Vagina (tissue), 2 donors: ENCODE data around the gene BPIFA3. TPM values are rescaled to one million over a fixed set of nuclear protein-coding genes. Genes with fewer than 3 reads are reported as not detected.

Source experiments
- DNase-seq, 2 donors: peaks; one replicate each; pipeline ENCODE4 v3.0.0-alpha.2; 2017; ENCODE audit errors: extremely low spot score in 2 of 2
- H3K27ac ChIP-seq: fragments of 200-600 bp; sonication (generic); one replicate; pipeline ENCODE4 v1.5.1; 2019
- H3K27me3 ChIP-seq: fragments of 200-600 bp; sonication (generic); one replicate; pipeline ENCODE4 v1.5.1; 2019
- H3K36me3 ChIP-seq, 2 donors: fragments of 200-600 bp; sonication (generic); one replicate each; pipeline ENCODE4 v1.5.1; 2017 to 2019
- H3K4me1 ChIP-seq: fragments of 200-600 bp; sonication (generic); one replicate; pipeline ENCODE4 v1.5.1; 2019
- H3K4me3 ChIP-seq, 2 donors: fragments of 200-600 bp; sonication (generic); 1 replicate in 1 of 2; 2 replicates in 1 of 2; pipeline ENCODE4 v1.5.1; 2016 to 2019
- H3K9me3 ChIP-seq: fragments of 200-600 bp; sonication (generic); one replicate; pipeline ENCODE4 v1.5.1; 2019
- POLR2A ChIP-seq, 2 donors: fragments of 450-650 bp; IDR thresholded peaks; one replicate each; pipeline ENCODE4 v1.6.1; 2017; ENCODE audit warnings: antibody characterized with exemption in 2 of 2, mild to moderate bottlenecking in 2 of 2, moderate library complexity in 2 of 2
- POLR2AphosphoS5 ChIP-seq, 2 donors: sonication (generic); formaldehyde crosslinking; IDR thresholded peaks; one replicate each; pipeline ENCODE4 v1.9.0; 2017; ENCODE audit warnings: antibody characterized with exemption in 2 of 2, mild to moderate bottlenecking in 2 of 2, low read depth in 1 of 2; ENCODE audit not compliant: insufficient read depth in 1 of 2
- intact Hi-C: fragments of 100-400 bp; cut with DNase I; formaldehyde crosslinking; loops from one replicate; pipeline ENCODE4 v1.15.1; 2023
- total RNA-seq: library from RNA; depleted of rRNA; stranded (reverse); fragments of >200 nt; gene quantifications from one replicate; pipeline ENCODE4 v1.2.3, GENCODE V29; 2016
- TF ChIP-seq, protein P1 (sequence below), 3 experiments: fragments of 450-650 bp in 2 of 3; fragments of 200-600 bp in 1 of 3; sonication (generic) in 1 of 3; IDR thresholded peaks; one replicate each; pipeline ENCODE4 v1.5.1; 2017 to 2019; ENCODE audit warnings: antibody characterized with exemption in 3 of 3, mild to moderate bottlenecking in 2 of 3, moderate library complexity in 2 of 3

Gene BPIFA3
- total RNA-seq, 1 donor from 2014 or later: not detected

DNA sequence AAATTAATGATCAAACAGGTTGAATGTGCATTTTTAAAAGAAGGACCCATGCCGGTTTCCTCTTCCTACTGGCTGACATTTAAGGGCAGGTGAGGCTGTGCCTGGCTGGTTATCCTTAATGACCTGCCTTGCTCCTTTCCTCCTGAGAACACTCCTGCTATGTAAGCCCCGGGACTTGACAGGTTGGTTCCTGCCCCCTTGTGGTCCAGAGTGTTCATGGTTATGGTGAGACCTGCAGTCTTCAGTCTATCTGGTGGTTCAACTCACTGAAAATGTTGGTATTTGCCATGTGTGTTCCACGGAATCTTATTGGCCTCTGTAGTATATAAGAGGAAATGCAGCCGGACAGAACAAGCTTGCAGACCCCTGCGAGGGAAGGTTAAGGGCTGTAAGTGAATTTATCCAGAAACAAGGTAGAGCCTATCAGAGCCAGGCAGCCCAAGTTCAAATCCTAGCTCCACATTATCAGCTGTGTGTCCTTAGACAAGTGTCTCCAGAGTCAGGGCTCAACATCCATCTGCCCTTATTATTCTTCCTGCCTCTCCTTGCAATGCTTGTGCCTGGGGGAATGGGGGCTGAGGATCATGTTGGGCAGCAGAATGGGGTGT, 5.2 kb upstream of the BPIFA3 start:
- TF ChIP-seq POLR2A (IDR thresholded peaks at IDR 0.05) (no peak), POLR2AphosphoS5 (IDR thresholded peaks at IDR 0.05; ENCODE audit: insufficient read depth in 1 of 2, low read depth in 1 of 2) (no peak)
- TF ChIP-seq, protein P1, sequence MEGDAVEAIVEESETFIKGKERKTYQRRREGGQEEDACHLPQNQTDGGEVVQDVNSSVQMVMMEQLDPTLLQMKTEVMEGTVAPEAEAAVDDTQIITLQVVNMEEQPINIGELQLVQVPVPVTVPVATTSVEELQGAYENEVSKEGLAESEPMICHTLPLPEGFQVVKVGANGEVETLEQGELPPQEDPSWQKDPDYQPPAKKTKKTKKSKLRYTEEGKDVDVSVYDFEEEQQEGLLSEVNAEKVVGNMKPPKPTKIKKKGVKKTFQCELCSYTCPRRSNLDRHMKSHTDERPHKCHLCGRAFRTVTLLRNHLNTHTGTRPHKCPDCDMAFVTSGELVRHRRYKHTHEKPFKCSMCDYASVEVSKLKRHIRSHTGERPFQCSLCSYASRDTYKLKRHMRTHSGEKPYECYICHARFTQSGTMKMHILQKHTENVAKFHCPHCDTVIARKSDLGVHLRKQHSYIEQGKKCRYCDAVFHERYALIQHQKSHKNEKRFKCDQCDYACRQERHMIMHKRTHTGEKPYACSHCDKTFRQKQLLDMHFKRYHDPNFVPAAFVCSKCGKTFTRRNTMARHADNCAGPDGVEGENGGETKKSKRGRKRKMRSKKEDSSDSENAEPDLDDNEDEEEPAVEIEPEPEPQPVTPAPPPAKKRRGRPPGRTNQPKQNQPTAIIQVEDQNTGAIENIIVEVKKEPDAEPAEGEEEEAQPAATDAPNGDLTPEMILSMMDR (IDR thresholded peaks at IDR 0.05): no peak
- DNase-seq: no peak
- intact Hi-C loops: no loop called here
- H3K27ac ChIP-seq: no peak overlapping the region
- no peaks in the 10 kb centered on the region for H3K9me3 ChIP-seq
- H3K4me1 ChIP-seq: no peaks in the 10 kb centered on the region
- no peak overlapping the region for H3K4me3 ChIP-seq
- H3K36me3 ChIP-seq: no peaks in the 10 kb centered on the region
- H3K27me3 ChIP-seq: no peaks in the 10 kb centered on the region

DNA sequence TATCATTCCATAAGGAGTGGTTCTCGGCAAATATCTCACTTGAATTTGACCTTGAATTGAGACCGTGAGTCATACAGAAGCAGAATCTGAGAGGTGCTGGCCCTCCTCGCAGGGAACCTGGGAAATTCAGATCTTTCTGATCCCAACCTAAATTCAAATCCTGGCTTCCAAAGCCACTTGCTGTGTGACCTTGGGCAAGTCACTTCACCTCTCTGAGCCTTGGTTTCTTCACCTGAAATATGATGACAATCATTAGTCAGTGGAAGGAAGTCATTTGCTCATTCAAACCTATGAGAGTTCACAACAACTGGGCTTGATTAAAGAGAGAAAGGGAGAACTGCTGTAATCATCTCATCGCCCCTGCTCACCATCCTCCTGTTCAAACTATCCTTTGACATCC, 7.2 kb downstream of the BPIFA3 start:
- H3K27ac ChIP-seq: no peak overlapping the region
- H3K9me3 ChIP-seq: no peaks in the 10 kb centered on the region
- H3K36me3 ChIP-seq: no peaks in the 10 kb centered on the region
- no peak overlapping the region for H3K4me3 ChIP-seq
- DNase-seq: no peak
- intact Hi-C loops: no loop called here
- no peaks in the 10 kb centered on the region for H3K4me1 ChIP-seq
- no peaks in the 10 kb centered on the region for H3K27me3 ChIP-seq
- TF ChIP-seq POLR2AphosphoS5 (IDR thresholded peaks at IDR 0.05; ENCODE audit: insufficient read depth in 1 of 2, low read depth in 1 of 2): no peak
- no peak for TF ChIP-seq POLR2A (IDR thresholded peaks at IDR 0.05)
- TF ChIP-seq, protein P1 (IDR thresholded peaks at IDR 0.05): no peak

DNA sequence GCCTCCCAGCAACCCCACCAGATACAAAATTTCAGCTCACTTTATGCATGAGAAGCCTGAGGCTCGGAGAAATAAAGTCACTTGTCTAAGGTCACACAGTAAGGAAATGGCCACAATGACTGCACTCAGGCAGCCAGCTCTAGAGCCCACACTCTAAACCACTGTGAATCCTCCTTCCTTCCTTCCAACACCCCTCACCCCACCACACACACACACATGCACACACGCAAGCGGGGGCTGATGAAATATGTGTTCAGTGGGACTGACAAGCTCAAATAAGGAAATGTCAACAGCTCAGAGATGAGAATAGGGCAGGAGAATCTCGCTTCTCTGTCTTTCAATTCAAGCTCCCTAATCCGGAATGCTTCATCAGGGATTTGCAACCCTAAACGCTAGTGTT, 12.7 kb downstream of the BPIFA3 start:
- no peaks in the 10 kb centered on the region for H3K4me1 ChIP-seq
- no peaks in the 10 kb centered on the region for H3K9me3 ChIP-seq
- intact Hi-C loops: no loop called here
- DNase-seq: no peak
- no peaks in the 10 kb centered on the region for H3K27me3 ChIP-seq
- H3K27ac ChIP-seq: no peak overlapping the region
- H3K36me3 ChIP-seq: no peaks in the 10 kb centered on the region
- TF ChIP-seq POLR2AphosphoS5 (IDR thresholded peaks at IDR 0.05; ENCODE audit: insufficient read depth in 1 of 2, low read depth in 1 of 2): no peak
- no peak for TF ChIP-seq POLR2A (IDR thresholded peaks at IDR 0.05)
- TF ChIP-seq, protein P1 (IDR thresholded peaks at IDR 0.05): no peak
- no peak overlapping the region for H3K4me3 ChIP-seq

DNA sequence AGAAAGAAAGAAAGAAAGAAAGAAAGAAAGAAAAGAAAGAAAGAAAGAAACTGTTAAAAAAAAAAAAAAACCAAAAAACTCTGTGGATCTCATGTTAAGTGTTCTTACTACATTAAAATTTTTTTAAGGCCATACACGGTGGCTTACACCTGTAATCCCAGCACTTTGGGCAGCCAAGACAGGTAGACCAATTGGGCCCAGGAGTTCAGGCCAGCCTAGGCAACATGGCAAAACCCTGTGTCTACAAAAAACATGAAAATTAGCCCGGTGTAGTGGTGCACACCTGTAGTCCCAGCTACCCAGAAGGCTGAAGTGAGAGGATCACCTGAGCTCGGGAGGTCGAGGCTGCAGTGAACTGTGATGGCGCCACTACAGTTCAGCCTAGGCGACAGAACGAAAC, 14.1 kb downstream of the BPIFA3 start:
- TF ChIP-seq POLR2A (IDR thresholded peaks at IDR 0.05) (no peak), POLR2AphosphoS5 (IDR thresholded peaks at IDR 0.05; ENCODE audit: insufficient read depth in 1 of 2, low read depth in 1 of 2) (no peak)
- TF ChIP-seq, protein P1 (IDR thresholded peaks at IDR 0.05): no peak
- DNase-seq: no peak
- Histone ChIP-seq H3K36me3 (no peaks in the 10 kb centered on the region), H3K27ac (no peak overlapping the region), H3K4me1 (no peaks in the 10 kb centered on the region), H3K9me3 (no peaks in the 10 kb centered on the region), H3K4me3 (no peak overlapping the region), H3K27me3 (no peaks in the 10 kb centered on the region)
- intact Hi-C loops: no loop called here

DNA sequence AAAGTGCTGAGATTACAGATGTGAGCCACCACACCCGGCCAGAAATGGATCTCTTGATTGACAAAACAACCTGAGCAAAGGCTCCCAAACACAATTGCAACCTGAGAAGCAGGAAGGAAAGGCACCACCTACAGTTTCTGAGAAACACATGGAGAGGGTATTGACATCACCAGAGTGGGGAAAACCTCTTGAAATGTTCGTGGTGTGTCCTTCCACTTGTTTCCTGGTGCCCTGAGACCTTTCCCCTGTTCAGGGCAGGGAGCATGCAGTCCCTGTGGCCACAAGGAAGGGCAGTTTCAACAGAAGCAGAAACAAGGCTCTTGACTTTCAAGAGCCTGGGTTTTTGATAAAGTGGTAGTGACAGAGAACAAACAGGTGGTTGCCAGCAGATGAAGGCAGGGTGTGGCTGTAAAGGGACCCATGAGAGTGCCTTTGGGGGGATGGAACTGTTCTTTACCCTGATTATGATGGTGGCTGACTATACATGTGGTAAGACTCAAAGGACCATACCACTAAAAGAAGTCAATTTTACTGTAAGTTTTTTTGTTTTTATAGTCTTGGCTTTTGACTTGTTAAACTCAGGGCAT, 15.4 kb downstream of the BPIFA3 start:
- intact Hi-C loops: no loop called here
- H3K36me3 ChIP-seq: no peaks in the 10 kb centered on the region
- H3K4me3 ChIP-seq: no peak overlapping the region
- no peak overlapping the region for H3K27ac ChIP-seq
- no peaks in the 10 kb centered on the region for H3K27me3 ChIP-seq
- TF ChIP-seq POLR2A (IDR thresholded peaks at IDR 0.05): no peak
- TF ChIP-seq, protein P1 (IDR thresholded peaks at IDR 0.05): no peak
- no peak for TF ChIP-seq POLR2AphosphoS5 (IDR thresholded peaks at IDR 0.05; ENCODE audit: insufficient read depth in 1 of 2, low read depth in 1 of 2)
- DNase-seq: no peak
- no peaks in the 10 kb centered on the region for H3K9me3 ChIP-seq
- no peaks in the 10 kb centered on the region for H3K4me1 ChIP-seq
